ENCODE measurements around the gene TRMT11.
"Not testable (repeated sequence)": the region's sequence is repeated elsewhere in the genome, so short reads cannot be mapped to it uniquely, and the experiment has no call there.

The TRMT11 gene

GRCh38 chr6:125986301-125987025 lies at the start of gene TRMT11:
TSS of gene TRMT11 (plus strand) at chr6:125986540. CDS start at chr6:125986551, 11 bp downstream.
- peak; percentile 85 for DNase-seq

GRCh38 chr6:125939026-125939425 lies 47.3 kb upstream of the TRMT11 start:
- DNase-seq = no peak

- no peak for DNase-seq
Observed at GRCh38 chr6:125939791-125940190, 46.5 kb upstream of the TRMT11 start.

- no peak for DNase-seq
Observed at GRCh38 chr6:125940247-125941041, 45.9 kb upstream of the TRMT11 start.

GRCh38 chr6:125942672-125943527 lies 43.4 kb upstream of the TRMT11 start:
- no peak for DNase-seq

- DNase-seq = no peak
Observed at GRCh38 chr6:125943528-125944433, 42.6 kb upstream of the TRMT11 start.

- no peak for DNase-seq
Observed at GRCh38 chr6:125944434-125944816, 41.9 kb upstream of the TRMT11 start.

- no peak for DNase-seq
Observed at GRCh38 chr6:125944896-125945295, 41.4 kb upstream of the TRMT11 start.

GRCh38 chr6:125945378-125946141 lies 40.8 kb upstream of the TRMT11 start:
- DNase-seq = no peak

- no peak for DNase-seq
Observed at GRCh38 chr6:125947615-125948014, 38.7 kb upstream of the TRMT11 start.

- DNase-seq = no peak
Observed at GRCh38 chr6:125948455-125948854, 37.9 kb upstream of the TRMT11 start.

- DNase-seq = no peak
Observed at GRCh38 chr6:125949069-125949468, 37.3 kb upstream of the TRMT11 start.

- DNase-seq = no peak
Observed at GRCh38 chr6:125950293-125950692, 36.0 kb upstream of the TRMT11 start.

GRCh38 chr6:125950716-125951115 lies 35.6 kb upstream of the TRMT11 start:
- not testable (repeated sequence) for DNase-seq

- no peak for DNase-seq
Observed at GRCh38 chr6:125951323-125951722, 35.0 kb upstream of the TRMT11 start.

GRCh38 chr6:125952764-125953501 lies 33.4 kb upstream of the TRMT11 start:
- no peak for DNase-seq

GRCh38 chr6:125953502-125953875 lies 32.9 kb upstream of the TRMT11 start:
- no peak for DNase-seq

GRCh38 chr6:125954735-125955339 lies 31.5 kb upstream of the TRMT11 start:
- no peak for DNase-seq

- no peak for DNase-seq
Observed at GRCh38 chr6:125955973-125956372, 30.4 kb upstream of the TRMT11 start.
